NCI-H226 (cell line): Measurements from ENCODE around the gene ZBTB7C.

ENCODE experiments used
- DNase-seq: peaks from one replicate; pipeline ENCODE4 v3.0.0-alpha.2; 2015

The ZBTB7C gene

GRCh38 chr18:48387300-48387699 lies 21.9 kb downstream of the ZBTB7C start:
- no peak for DNase-seq

DNA sequence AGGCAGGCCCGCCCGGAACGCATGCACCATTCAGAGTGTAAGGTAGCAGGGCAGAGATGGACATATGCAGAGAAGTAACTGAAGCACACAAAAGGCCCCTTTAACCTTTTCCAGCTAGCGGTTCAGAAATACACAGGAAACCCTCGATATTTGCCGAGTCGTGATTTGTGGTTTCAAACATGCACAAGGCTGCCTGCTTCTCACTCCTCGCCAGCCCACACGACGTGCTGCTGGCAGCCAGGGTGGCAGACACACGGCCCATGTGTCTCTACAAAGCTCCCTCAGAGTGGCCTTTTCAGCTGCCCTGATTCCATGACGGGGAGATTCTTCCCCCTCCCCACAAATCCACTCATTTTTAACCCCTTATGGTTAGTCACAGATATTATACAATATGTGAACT lies 23.6 kb downstream of the ZBTB7C start:
- no peak for DNase-seq

- no peak for DNase-seq
Measured at GRCh38 chr18:48376934-48377333, 32.2 kb downstream of the ZBTB7C start.

DNA sequence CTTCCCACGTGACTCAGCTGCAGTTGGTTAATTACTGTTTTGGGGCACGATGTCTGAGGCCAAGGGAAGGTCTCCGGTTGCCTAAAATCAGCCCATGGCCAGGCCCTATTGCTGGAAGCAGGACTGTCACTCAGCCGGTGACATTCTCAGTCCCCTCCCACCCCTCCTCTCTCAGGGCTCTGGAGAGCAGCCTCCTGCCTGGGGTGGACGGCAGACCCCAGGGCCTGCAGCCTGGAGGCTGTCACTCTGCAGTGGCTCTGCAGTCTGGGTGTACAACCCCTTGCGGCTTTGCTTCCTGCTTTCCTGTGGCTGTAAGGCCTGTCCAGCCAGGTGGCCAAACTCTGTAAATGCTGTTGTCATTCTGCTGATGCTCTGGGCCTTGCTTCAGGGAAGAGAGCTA lies 32.8 kb downstream of the ZBTB7C start:
- no peak for DNase-seq

GRCh38 chr18:48375150-48375800 lies 33.9 kb downstream of the ZBTB7C start:
- DNase-seq = no peak

- DNase-seq = no peak
Measured at GRCh38 chr18:48374423-48375149, 34.6 kb downstream of the ZBTB7C start.

DNA sequence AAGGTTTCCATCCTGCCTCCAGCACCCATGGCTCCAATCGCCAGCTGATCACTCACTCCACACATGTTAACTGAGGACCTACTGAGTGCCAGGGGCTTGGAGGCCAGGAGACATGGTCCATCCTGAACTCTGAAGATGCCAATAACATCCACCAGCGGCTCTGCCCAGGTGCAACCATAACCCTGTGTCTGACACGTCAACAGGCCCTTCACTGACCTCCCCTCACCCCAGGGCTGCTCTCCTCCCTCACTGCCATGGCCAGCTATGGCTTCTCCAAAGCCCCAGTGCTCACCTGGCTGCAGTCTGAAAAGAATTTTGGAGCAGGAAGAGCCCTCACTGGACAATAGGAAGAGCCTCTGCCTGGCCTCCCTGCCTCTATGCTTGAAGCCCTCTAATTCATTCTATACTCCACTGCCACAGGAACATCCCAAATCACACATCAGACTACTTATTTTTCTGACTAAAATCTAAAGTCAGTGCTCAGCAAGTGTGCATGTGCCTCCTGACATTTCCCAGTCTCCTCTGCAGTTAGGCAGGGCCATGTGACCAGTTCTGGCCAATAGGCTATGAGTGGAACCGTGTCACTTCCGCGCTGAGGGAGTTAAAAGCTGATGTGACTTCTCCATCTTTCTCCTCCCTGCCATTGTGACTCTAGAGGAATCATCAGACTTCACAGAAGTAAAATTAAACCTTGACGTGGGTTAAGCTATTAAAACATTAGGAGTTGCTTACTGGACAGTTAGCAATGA lies 37.2 kb downstream of the ZBTB7C start:
- DNase-seq = no peak

DNA sequence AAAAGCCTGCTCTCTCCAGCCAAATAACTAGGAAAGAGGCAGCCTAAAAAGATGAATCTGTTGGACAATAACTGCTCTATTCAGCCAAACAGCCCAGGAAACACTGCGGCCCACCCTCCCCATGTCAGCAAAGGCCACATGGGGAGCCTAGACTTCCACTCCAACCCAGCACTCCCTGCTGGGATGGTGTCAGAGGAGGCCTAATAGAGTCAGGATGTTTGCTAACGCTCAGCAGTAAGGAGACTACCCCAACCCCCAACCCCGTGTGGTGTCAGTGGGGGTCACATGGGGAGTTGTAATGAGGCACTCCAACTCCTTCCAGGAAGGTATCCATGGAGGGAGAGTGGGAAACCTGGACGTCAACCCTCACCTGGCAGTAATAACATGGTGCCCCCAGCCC lies 41.6 kb downstream of the ZBTB7C start:
- no peak for DNase-seq

DNA sequence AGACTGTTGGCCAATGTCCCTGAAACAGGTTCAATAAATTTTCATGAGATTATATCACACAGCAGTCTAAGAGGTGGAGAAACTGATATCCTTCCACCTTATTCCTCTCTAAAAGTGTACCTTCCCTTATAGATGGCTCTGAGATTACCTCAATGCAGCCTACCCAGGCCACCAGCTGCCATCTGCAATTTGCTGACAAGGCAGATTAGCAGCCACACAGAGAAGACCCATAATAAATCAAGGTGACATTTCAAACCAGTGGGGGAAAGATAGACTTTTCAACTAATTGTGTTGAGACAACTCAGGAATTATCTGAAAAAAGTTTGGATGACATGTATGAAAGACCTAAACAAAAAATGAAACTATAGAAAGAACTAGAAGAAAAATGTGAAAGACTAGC lies 43.2 kb downstream of the ZBTB7C start:
- no peak for DNase-seq

GRCh38 chr18:48364146-48364545 lies 45.0 kb downstream of the ZBTB7C start:
- DNase-seq = no peak

- no peak for DNase-seq
Measured at GRCh38 chr18:48363175-48363574, 46.0 kb downstream of the ZBTB7C start.

DNA sequence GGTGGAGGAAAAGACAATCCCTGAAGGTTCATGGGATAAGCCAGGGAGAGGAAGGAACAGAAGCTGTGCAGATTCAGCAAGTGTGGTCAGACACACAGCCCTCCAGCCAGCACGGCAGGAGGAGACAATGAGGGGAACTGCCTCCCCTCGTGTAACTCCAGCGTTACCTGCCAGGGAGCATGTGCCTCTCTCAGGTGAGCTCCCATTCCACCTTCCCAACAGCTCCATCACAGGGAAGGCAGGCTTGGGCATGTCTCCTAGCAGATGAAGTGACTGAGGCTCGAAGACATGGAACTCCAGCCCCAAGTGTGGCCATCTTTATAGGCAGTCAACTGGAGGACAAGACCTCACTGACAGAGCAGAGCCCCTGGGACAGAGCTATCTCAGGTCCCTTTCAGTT lies 47.4 kb downstream of the ZBTB7C start:
- no peak for DNase-seq

DNA sequence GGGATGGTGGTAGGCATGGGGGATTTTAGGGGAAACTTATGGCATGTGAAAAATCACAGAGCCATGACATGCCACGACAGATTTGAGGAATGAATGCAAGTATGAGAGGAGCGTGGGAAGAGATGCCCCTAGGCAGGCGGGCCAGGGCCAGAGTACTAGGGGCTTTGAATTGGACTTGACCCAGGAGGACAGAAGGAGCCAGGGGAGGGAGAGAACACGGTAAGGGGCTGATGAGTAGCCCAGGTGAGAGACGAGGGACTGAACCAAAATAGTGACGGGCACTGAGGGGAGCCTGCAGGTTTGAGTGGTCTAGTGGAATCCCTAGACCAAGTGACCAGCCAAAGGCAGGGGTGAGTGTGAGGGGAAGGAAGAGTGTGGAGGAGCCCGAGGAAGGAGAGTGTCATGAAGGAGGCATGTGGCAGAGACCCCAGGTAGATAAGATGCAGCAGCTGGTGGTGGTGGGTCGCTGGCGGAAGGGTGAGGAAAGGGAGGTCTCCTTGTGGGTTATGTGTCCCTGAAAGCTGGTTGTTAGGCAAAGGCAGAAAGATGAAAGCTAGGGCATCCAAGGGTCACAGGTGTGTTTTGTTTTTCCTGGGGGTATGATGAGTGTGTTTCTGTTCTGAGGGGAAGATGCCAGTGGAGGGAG lies 48.7 kb downstream of the ZBTB7C start:
- no peak for DNase-seq

GRCh38 chr18:48359626-48360025 lies 49.6 kb downstream of the ZBTB7C start:
- no peak for DNase-seq

DNA sequence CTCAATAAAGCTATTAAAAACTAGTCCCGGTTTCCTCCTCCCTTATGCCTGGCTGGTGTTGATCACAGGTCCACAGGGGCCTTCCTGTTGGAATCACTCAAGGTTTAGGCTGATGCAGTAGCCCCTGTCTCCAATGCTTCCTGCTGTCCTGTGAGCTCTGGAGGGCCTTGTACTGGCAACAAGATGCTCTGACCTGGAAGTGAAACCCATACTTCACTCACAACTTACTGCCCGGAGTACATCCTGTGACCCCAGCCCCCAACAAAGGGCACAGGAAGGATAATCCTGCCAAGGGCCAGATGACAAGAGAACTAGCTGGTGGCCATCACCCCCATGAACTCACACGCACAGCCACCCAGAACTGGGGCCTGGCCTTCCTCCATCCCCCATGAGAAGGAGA lies 50.3 kb downstream of the ZBTB7C start:
- DNase-seq = no peak

- DNase-seq = no peak
Measured at GRCh38 chr18:48356909-48357631, 52.1 kb downstream of the ZBTB7C start.

DNA sequence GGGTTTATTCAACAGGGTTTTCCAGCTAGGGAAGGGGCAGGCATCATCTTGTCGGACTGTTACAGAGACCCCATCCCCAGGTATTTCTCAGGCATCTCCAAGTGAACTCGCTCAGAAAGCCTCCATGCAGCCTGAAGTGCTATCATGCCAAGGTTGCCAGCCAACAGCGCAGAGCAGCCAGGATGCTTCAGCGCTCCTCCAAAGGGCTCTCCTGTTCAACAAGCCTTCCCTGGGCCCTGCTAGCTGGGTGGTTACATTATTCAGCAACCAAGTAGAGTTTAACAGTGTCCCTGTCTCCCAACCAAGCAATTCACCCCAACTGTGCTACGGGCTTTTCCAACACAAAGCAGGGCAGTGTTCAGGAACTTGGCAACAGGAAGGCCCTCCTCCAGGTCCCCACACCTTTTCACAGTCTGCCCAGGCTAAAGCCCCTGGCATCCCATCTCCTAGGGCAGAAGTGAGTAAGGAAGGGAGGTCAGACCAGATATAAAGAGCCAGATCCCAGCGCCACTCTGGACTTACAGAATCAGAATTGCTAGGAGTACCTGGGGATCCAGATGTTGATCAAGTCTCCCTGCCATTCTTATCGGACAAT lies 52.9 kb downstream of the ZBTB7C start:
- no peak for DNase-seq

DNA sequence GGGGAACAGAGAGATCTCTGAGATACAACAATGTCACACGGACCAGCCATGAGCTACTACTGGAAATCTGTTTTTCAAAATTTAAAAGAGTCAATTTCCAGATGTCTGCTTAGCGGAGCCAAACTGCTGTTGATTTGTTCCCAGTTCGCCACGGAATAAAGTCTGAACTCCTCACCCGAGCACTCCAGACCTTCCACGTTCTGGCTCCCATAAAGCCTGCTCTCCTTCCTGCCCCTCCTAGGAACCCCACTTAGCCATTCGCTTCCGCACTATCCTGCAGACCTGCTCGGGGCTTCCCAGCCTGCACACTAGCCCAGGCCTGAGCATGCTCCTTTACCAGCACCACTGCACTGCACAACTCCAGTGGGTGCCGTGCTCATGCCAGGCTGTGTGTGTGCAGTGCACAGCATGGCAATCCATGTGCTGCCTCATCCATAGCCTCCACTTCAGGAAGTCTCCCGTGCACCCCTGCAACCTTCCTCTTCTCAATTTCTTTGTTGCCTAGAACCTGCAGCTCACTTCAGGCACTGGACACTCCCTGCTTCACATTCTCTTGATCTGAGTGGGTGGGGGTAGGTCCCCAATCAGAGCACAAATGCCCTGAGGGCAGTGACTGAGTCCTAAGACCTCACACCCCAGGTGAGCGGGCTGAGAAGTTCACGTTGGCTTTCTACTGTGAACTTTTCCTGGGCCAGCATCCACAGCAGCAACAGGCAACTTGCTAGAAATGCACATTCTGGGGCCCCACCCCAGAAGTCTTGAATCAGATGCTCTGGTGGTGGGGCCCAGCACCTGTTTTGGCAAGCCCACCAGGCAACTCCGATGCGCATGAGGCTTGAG lies 53.7 kb downstream of the ZBTB7C start:
- DNase-seq = no peak

- no peak for DNase-seq
Measured at GRCh38 chr18:48354746-48355260, 54.4 kb downstream of the ZBTB7C start.

- DNase-seq = no peak
Measured at GRCh38 chr18:48352051-48352755, 57.0 kb downstream of the ZBTB7C start.
